HG03175 (cell line): ENCODE results near the gene NCKAP5.
"Not testable (repeated sequence)": the region's sequence is repeated elsewhere in the genome, so short reads cannot be mapped to it uniquely, and the experiment has no call there.

Source experiments
- ATAC-seq: cut with Tn5 transposase; IDR thresholded peaks from one replicate; pipeline ENCODE4 v1.9.1; 2021; ENCODE audit warnings: mild to moderate bottlenecking, moderate library complexity; ENCODE audit not compliant: unreplicated experiment

The NCKAP5 gene

DNA sequence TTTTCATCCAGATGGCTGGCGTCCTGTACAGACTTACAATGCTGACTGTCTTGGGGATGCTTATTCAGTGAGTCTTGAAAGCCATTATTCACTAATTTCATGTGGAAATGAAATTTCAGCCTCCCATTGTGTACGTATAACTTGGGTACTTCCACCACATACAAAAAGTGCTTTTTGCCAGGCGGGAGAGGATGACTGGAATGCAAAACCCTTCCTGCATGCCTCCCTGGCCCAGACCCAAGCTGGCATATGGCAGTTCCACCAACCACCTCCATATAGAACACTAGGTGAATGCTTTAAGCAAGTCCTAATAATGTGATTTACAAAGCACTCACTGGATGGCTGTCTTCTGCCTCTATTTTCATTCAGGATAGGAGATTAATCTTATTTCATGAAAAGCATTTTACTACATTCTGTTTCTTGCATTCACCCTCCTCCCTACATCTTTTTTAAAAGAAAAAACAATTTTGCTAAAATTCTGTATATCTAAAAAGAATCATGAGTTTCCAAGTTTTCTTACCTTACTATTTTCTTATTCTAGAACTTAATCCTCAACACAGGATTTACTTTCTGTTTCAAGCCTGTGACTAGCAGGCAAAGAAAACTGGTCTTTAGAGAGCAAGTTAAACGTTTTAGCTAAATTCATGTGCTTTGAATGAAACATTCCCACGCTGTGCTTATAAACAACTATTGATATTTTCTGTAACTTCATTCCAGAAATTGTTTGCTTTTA, 327.6 kb downstream of the NCKAP5 start:
- ATAC-seq = no peak

DNA sequence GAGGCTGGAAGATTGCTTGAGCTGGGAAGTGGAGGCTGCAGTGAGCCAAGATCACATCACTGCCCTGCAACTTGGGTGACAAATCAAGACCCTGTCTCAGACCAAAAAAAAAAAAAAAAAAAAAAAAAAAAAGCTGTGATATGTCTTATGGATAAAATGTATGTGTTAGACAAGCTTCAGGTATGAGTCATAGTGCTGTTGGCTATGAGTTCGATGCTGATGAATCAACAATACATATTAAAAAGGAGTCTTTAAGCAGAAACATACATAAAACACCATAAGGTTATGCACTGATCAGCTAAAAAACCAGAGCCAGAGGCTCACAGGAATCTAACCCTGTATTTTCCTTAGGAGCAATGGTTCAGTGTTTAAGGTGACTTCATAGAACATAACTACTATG, 332.3 kb downstream of the NCKAP5 start:
- no peak for ATAC-seq

DNA sequence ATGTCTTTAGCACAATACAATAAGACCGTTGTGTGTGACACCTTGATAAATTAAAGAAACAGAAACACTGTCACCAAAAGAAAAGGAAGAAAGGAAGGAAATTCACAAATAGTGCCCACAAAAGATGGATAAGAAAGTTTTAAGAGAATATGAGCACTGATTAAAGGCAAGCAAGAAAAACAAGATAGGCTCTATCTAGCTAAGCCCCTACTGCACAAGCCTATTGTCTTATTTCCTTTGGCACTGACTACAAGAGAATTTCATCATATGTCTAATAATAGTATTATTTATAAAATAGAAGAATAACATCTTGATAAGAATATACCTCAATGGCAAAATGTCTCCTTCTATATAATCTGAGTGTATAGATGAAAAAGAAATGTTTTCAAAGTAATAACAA, 335.7 kb downstream of the NCKAP5 start:
- ATAC-seq = no peak

DNA sequence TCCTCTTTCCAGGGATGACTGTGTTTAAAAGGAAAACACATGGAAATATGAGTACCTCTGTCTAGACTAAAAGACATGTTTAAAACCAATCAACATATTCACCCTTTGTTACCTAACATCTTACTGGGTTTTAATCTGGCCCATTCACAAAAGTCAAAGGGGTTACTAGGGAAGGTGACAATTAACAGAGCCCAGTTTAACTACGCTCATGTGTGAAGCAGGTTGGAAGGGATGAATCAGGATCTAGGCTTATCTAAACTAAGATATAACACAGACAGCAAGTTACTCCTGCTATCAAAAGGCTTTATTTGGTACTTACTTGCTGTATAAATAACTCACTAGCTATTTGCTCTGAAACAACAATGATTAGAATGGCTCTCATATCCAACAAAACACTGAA, 337.0 kb downstream of the NCKAP5 start:
- ATAC-seq = no peak

DNA sequence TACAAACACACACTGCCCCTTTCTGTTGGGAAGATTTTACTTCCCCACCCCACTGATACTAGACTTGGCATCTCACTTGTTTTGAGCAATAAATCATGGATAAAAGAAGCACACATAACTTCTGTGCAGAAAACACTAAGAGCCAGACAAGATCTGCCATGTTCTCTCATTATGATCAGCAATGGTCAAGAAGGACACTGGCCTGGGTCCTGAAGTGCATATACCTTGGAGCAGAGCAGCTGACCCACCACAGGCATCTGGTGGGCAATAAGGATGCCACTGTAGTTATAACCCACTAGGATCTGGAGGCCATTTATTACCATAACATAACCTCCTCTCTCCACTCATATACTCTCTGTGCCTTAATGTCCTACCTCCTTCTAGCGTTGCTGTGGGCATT, 338.3 kb downstream of the NCKAP5 start:
- ATAC-seq = no peak

DNA sequence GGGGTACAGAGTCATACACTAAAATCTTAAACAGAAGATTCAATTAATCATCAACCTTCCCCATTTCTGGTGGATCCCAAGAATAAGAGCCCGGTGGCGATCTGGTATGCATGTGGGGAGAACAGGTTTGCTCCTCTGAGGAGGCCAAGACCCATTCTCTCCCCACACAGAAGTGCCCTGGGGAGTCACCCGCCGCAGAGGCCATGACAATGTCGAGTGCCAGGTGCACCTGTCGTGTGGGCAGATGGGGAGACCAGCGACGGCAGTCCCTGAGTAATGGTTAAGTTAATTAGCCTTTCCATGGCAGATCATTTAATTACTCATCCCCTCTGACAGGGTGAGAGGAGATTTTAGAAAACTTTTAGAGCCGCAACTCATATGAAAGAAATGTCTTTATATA, 345.0 kb downstream of the NCKAP5 start:
- no peak for ATAC-seq

DNA sequence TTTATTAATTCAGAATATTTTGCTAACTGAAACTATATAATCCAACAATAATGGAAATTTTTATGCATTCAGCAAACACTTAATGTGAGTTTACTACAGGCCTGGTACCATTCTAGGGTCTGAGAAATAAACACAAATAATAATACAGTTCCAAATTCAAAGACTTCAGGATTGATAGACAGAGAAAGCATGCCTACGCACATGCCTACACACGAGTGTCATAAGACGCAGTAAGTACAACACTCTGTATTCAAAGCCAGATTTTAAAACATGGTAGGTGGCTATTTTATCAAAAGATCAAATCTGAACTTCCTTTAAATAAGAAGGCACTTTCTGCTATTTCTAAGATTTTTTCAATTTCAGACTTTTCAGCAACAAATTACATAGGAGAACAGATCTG, 346.9 kb downstream of the NCKAP5 start:
- ATAC-seq = no peak

DNA sequence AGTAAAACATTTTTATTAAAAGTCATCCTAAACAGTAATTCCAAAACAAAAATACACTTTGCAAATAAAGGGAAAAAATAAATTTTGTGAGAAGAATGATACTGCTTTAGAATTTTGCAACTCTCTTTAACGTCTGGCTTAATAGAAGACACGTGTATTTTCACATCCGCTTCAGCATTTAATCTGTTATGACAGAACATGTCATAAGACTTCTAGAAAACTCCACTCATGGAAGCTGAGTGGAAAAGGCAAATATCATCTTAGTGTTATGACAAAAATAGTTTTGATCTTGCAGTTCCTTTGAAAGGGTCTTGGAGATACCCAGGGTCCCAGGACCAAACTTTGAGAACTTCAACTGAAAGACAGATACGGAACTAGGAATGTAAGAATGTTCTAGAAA, 350.1 kb downstream of the NCKAP5 start:
- no peak for ATAC-seq

DNA sequence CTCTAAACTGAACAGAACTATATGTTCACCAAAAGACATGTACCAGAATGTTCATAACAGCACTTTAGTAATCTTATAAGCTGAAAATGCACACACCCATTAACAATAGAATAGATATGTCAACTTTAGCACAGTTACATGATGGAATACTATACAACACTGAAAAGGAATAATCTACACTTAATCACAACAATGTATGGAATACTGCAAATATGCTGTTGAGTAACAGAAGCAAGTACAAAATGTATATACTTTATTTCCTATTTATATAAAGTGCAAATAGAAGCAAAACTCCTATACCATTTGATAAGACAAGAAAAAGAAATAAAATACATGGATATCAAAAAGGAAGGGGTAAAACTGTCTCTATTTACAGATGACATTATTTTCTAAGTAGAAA, 352.8 kb downstream of the NCKAP5 start:
- ATAC-seq = no peak

DNA sequence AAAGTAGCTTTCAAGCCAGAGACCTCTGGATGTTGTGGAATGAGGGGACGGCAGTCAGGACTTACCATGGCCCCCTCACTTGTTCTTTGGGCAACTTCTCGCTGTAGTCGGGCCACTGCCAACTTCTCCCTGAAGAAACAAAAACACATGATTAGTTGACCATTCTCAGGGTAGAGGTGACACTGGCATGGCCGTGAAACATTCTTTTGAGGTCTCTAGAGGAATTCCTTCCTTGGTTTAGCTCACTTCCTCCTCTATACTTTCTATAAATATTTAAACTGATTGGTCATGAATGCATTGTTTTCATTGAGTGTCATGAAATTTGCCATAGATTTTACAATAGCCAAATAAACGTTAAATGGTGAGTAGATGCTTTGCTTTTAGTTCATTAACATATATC, 354.6 kb downstream of the NCKAP5 start:
- no peak for ATAC-seq

DNA sequence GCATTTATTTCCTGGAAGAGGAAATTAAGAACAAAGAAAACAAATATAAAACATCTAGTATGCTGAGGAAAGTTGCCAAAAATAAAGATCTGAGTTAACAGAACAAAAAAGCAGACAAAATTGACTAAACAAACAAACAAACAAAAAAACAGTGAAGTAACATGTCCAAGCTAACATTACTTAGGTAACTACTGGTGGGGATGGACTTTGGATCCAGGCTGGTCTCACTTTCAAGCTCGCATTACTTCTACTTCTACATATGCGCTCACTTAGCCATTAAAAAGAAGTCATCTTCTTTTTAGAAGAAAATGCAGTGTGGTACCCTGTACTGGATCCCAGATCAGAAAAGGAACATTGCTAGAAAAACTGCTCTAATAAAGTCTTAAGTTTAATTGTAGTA, 358.9 kb downstream of the NCKAP5 start:
- no peak for ATAC-seq

DNA sequence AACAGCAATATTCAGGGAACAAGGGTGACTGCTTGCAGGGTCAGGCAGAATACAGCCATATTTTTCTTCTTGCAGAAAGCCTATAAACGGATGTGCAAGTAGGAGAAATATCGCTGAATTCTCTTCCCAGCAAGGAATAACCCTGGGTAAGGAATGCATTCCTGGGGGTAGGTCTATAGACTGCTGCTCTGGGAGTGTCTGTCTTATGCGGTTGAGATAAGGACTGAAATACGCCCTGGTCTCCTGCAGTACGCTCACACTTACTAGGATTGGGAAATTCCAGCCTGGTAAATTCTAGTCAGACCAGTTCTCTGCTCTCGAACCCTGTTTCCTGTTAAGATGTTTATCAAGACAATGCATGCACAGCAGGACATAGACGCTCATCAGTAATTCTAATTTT, 361.6 kb downstream of the NCKAP5 start:
- not testable (repeated sequence) for ATAC-seq

DNA sequence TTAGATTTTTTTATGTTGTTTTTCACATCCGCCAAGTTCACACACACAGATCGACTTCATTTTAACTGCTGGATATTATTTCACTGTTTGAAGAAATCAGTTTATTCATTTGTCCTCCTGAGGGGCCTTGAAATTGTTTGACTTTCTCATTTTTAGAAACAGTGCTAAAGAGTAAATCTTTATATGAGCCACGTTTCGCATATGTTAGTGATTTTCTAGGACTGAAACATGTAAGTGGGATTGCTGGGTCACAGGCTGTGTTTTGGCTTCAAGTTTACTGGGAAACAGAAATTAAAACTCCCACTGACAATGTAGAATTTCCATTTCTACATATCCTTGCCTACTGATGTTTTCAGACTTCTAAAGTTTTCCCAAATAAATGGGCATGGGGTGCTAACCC, 363.8 kb downstream of the NCKAP5 start:
- ATAC-seq = no peak

DNA sequence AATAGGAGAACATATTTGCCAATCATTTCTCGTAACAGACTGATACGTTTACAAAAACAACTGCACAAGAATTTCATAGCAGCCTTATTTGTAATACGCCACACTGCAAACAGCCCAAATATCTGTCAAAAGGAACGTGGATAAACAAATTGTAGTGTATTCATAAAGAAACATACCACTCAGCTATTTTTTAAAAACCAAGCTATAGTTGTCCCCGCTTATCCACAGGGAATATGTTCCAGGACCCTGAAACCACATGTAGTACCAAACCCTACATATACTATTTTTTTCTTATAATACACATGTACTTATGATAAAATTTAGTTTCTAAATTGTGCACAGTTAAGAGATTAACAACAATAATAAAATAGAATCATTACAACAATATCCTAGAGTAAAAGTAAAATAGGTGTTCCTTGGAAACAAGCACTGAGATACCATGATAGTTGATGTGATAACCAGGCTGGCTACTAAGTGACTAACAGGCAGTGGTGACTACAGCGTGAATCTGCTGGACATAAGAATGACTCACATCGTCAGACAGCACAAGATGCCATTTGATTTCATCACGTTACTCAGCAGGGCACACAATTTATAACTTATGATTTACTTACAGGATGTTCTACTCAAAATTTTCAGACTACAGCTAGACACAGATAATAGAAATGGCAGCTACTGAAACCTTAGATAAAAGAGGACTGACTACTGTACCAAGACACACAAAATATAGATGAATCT, 367.4 kb downstream of the NCKAP5 start:
- ATAC-seq = no peak

DNA sequence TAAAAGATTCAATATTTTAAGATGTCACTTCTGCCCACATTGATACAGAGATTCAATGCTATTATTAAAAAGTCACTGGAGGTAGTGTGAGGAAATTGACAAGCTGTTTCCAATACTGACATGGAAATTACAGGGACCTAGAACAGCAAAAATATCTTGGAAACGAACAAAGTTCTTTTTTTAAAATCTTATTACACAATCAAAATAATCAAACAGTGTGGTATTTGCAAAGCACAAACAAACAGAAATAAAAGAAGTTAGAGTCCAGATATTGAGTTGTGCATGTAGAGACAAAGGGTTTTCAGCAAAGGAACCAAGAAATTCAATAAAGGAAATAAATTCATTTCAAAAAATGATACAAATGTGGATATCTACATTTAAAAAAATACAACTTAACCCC, 369.6 kb downstream of the NCKAP5 start:
- ATAC-seq = no peak

DNA sequence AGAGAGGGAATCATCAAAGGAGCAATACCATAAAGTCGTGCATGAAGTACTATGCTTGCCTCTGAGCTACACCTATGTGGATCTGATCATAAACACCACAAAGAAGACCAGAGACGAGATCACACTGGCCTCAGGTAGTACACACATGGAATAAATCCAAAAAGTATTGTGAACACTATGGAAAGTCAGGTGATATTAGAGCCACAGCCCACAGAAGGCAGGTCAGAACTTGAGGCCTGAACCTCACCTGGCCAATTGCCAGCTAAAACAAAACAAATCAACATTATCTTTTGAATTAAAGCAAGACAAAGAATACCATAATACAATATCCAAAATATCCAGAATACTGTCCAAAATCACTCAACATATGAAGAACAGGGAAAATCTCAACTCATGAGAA, 371.1 kb downstream of the NCKAP5 start:
- ATAC-seq = no peak

DNA sequence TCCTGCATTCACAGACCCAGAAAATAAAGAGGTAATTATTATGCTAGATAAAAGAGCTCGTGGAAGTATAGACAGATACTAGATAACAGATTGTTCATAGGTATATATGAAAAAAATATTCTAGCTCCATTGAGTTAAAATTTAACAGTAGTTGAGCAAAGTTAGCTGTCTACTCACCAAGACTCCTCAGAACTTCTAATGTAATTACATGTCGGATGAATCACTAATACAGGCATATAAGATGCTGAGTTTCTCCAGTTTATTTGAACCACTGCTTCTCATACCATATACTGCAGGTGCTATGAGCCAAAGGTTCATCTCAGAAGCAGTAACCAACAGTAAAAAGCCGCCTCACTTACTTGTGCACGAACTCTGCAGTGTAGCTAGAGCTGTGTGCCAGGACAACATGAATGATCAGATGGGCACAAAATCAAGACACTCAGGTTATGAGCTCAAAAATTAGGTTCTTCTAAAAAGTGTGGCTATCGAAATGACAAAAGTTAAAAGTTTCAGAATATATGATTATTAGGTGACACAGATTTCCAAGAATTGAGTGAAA, 373.4 kb downstream of the NCKAP5 start:
- ATAC-seq = no peak

DNA sequence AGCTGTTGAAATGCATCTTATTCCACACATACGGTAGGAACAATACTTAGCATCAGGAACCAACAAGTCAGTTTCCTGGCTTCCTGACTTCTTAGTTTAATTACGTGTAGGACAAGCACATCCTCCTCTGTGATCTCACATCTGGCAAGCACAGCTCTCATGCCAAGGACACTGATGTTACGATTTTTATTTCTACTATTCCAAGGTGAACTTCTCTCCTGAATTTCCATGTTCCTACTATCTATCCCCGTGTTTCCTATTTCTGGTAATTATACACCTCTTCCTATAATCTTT, 374.0 kb downstream of the NCKAP5 start:
- ATAC-seq = no peak

DNA sequence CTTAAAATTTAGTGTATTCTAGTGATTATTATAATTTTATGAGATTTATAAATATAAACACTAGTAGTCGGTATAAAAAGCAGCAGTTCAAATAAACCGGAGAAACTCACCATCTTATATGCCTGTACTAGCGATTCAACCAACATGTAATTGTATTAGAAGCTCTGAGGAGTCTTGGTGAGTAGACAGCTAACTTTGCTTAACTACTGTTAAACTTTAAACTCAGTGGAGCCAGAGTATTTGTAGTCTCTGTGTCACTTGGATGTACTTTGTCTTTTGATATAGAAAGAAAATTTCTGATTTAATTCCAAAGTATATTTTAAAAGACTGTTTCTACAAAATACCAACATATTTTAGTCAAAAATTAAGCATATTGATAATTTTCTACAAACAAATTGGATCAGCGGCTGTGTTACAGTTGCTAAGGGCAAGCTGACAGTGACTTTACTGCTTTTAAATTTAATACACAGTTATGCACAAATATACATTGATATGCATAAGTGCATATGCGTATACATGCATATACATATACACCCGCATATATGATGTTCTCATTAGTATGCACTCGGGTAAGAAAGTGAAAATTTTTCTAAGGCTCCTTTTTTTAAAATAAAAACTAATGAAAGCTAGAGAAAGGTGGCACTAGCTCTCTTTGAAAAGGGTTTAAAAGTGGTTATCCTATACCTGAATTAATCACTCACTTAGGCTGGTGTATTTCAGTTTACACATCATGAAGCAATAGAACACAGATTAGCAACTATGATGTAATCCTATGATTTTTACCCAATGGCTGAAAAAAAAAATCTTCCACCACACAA, 374.5 kb downstream of the NCKAP5 start:
- no peak for ATAC-seq

DNA sequence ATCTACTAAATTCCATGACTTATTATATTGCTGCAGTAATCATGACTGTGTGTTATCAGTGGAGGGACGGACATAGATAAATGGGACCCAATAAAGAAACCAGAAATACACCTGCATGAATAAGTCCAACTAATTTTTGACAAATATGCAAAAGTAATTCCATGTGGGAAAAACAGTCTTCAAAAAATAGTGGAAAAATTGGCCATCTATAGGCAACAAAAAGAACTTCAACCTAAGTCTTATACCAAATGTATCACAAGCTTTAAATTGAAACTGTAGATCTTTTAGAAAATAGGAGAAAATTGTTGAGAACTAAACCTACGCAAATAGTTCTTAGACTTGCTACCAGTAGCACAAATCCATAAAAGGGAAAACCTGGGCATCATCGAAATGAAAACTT, 376.2 kb downstream of the NCKAP5 start:
- ATAC-seq = no peak

DNA sequence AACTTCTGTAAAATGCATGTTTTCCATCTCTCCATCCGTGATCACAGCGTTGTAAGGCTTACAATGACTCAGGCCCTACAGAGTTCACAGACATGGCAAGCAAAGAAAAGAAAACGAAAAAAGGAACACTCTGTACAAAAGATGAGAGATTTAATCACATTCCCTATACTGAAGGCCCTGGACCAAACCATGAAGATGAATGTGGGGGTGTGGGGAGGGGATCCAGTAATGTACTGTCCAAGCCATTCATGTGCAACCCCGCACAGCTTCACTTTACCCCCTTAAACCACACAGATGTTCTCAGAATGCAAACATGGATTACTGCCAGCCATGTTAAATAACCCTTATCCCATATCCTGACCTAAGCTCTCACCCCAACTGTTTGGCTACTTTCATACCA, 391.1 kb downstream of the NCKAP5 start:
- no peak for ATAC-seq

DNA sequence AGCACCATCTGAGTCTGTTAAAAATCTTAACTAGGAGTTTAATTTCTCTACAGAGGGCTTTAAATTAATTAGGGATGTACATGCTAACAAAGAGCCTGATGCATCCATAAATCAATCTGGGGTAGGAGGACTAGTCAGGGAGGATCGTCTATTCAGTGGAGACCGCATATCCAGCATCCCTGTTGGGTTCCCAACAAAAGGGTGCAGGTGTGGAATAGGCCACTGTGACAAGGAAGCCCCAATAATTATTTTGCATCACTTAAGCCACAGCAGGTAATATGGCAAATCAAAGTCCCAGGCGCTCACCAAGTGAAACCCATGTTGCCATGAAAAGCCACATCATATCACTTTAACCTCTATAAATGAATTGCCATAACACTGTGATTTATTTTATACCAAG, 392.3 kb downstream of the NCKAP5 start:
- no peak for ATAC-seq
